Chondrocyte (in vitro differentiated cells): ENCODE results near the gene ABAT. TPM values are rescaled to one million over a fixed set of nuclear protein-coding genes. Genes with fewer than 3 reads are reported as not detected.

Experiments used
- DNase-seq: peaks from one replicate; pipeline ENCODE4 v3.0.0; 2021; ENCODE audit warnings: mixed read lengths, low spot score
- H3K27ac Mint-ChIP-seq: one replicate; pipeline ENCODE4 v1.8.0; 2021; ENCODE audit warnings: mild to moderate bottlenecking, moderate library complexity, mixed read lengths; ENCODE audit not compliant: unreplicated experiment
- H3K27me3 Mint-ChIP-seq: 2 replicates; pipeline ENCODE4 v1.8.0; 2021; ENCODE audit warnings: low read depth, mixed read lengths
- H3K36me3 Mint-ChIP-seq: 2 replicates; pipeline ENCODE4 v1.8.0; 2021; ENCODE audit warnings: low read depth, mixed read lengths
- H3K4me1 Mint-ChIP-seq: 2 replicates; pipeline ENCODE4 v1.8.0; 2021; ENCODE audit warnings: low read depth, mild to moderate bottlenecking, mixed read lengths
- H3K4me3 Mint-ChIP-seq: one replicate; pipeline ENCODE4 v1.8.0; 2021; ENCODE audit warnings: mild to moderate bottlenecking, moderate library complexity, mixed read lengths; ENCODE audit not compliant: unreplicated experiment
- H3K9me3 Mint-ChIP-seq: 2 replicates; pipeline ENCODE4 v1.8.0; 2021; ENCODE audit warnings: low read depth, mixed read lengths
- CTCF ChIP-seq: fragments of 200-600 bp; sonication (generic); IDR thresholded peaks from 2 replicates; pipeline ENCODE4 v1.5.0; 2021; ENCODE audit warnings: antibody characterized with exemption, mild to moderate bottlenecking, moderate library complexity
- total RNA-seq: library from RNA; stranded (reverse); gene quantifications from 3 replicates; pipeline ENCODE4 v1.2.1, GENCODE V29; 2021

Gene ABAT
- total RNA-seq, 1 donor from 2014 or later: 2.1 TPM

- Mint-ChIP-seq H3K36me3 (peaks cover 6% of the 10 kb centered on the region), H3K27ac (no peak overlapping the region), H3K9me3 (peaks cover 14% of the 10 kb centered on the region), H3K4me3 (no peak overlapping the region), H3K27me3 (no peaks in the 10 kb centered on the region), H3K4me1 (peaks cover 6% of the 10 kb centered on the region)
- TF ChIP-seq CTCF: no peak
- no peak for DNase-seq
Measured at GRCh38 chr16:8685617-8686016, 11.2 kb downstream of the ABAT start.

- H3K27ac Mint-ChIP-seq: no peak overlapping the region
Measured at GRCh38 chr16:8686031-8686621, 11.7 kb downstream of the ABAT start.

GRCh38 chr16:8686879-8687278, 12.5 kb downstream of the ABAT start:
- no peak overlapping the region for H3K4me3 Mint-ChIP-seq
- peaks cover 17% of the 10 kb centered on the region for H3K9me3 Mint-ChIP-seq
- H3K36me3 Mint-ChIP-seq: peaks cover 6% of the 10 kb centered on the region
- no peaks in the 10 kb centered on the region for H3K27me3 Mint-ChIP-seq
- no peak overlapping the region for H3K27ac Mint-ChIP-seq
- H3K4me1 Mint-ChIP-seq: peaks cover 6% of the 10 kb centered on the region
- no peak for TF ChIP-seq CTCF
- DNase-seq: no peak

More at GRCh38 chr16:8686031-8686621, 11.7 kb downstream of the ABAT start:
- Mint-ChIP-seq H3K27me3 (no peaks in the 10 kb centered on the region), H3K9me3 (peaks cover 17% of the 10 kb centered on the region), H3K36me3 (peaks cover 6% of the 10 kb centered on the region), H3K4me1 (peaks cover 6% of the 10 kb centered on the region), H3K4me3 (no peak overlapping the region)
- DNase-seq: no peak
- TF ChIP-seq CTCF: no peak

- Mint-ChIP-seq H3K4me3 (no peak overlapping the region), H3K9me3 (peaks cover 17% of the 10 kb centered on the region), H3K27ac (no peak overlapping the region), H3K36me3 (peaks cover 6% of the 10 kb centered on the region), H3K27me3 (no peaks in the 10 kb centered on the region), H3K4me1 (peaks cover 6% of the 10 kb centered on the region)
- DNase-seq: no peak
- TF ChIP-seq CTCF: no peak
Measured at GRCh38 chr16:8689686-8690085, 15.3 kb downstream of the ABAT start.

GRCh38 chr16:8691728-8692127, 17.3 kb downstream of the ABAT start:
- no peak for DNase-seq
- no peaks in the 10 kb centered on the region for H3K27me3 Mint-ChIP-seq
- no peak overlapping the region for H3K27ac Mint-ChIP-seq
- H3K36me3 Mint-ChIP-seq: peaks cover 6% of the 10 kb centered on the region
- H3K9me3 Mint-ChIP-seq: peaks cover 17% of the 10 kb centered on the region
- TF ChIP-seq CTCF: no peak
- H3K4me3 Mint-ChIP-seq: no peak overlapping the region
- no peaks in the 10 kb centered on the region for H3K4me1 Mint-ChIP-seq
